OCI-LY7 (cell line): ENCODE measurements around the gene ASH1L. TPM values are rescaled to one million over a fixed set of nuclear protein-coding genes. Genes with fewer than 3 reads are reported as not detected.

Experiments used
- BruUV-seq: library from RNA; stranded (reverse); fragments of 400-500 nt; replicated peaks from 2 replicates; lab custom pipeline; 2021; lab: Mats Ljungman, UMichigan
- CTCF ChIA-PET: fragments of 300-600 bp; sonication (Branson Sonifier 250); formaldehyde crosslinking; loops from one replicate; lab custom pipeline; 2022; ENCODE audit warnings: antibody characterized with exemption; ENCODE audit not compliant: unreplicated experiment; lab: Charles Lee
- POLR2A ChIA-PET: fragments of 300-600 bp; sonication (Branson Sonifier 250); formaldehyde crosslinking; loops from one replicate; lab custom pipeline; 2022; ENCODE audit warnings: antibody characterized with exemption; lab: Charles Lee
- DNase-seq: peaks from one replicate; pipeline ENCODE4 v3.0.0-alpha.2; 2015; ENCODE audit warnings: low spot score
- H2AFZ ChIP-seq: fragments of 200-600 bp; sonication (generic), shearing (Covaris generic); 2 replicates; pipeline ENCODE4 v1.6.1; 2014; ENCODE audit warnings: mild to moderate bottlenecking, antibody characterized with exemption, low read length, moderate library complexity
- H3K27ac ChIP-seq: fragments of 200-600 bp; sonication (generic); 2 replicates; pipeline ENCODE4 v1.5.1; 2014; ENCODE audit warnings: mixed run types, low read depth, mild to moderate bottlenecking, moderate library complexity, low read length, inconsistent platforms; ENCODE audit not compliant: poor library complexity, severe bottlenecking
- H3K36me3 ChIP-seq: fragments of 200-600 bp; sonication (generic); 2 replicates; pipeline ENCODE4 v1.6.1; 2014; ENCODE audit warnings: mild to moderate bottlenecking, antibody characterized with exemption, low read length, moderate library complexity, mixed read lengths; ENCODE audit not compliant: insufficient read depth
- H3K4me1 ChIP-seq: fragments of 200-600 bp; sonication (generic); 2 replicates; pipeline ENCODE4 v1.5.1; 2014; ENCODE audit warnings: mild to moderate bottlenecking, low read length; ENCODE audit not compliant: insufficient read depth, poor library complexity, severe bottlenecking
- H3K4me2 ChIP-seq: fragments of 200-600 bp; sonication (generic); 2 replicates; pipeline ENCODE4 v1.6.1; 2014; ENCODE audit warnings: mild to moderate bottlenecking, low read length
- H3K4me3 ChIP-seq: fragments of 200-600 bp; sonication (generic); 2 replicates; pipeline ENCODE4 v1.5.1; 2014; ENCODE audit warnings: mild to moderate bottlenecking, low read depth, low read length; ENCODE audit not compliant: poor library complexity, severe bottlenecking
- H3K79me2 ChIP-seq: fragments of 200-600 bp; sonication (generic); 2 replicates; pipeline ENCODE4 v1.6.1; 2016; ENCODE audit warnings: low read depth, mild to moderate bottlenecking, low read length, moderate library complexity, mixed read lengths; ENCODE audit not compliant: insufficient read depth
- H3K9me2 ChIP-seq: fragments of 200-600 bp; sonication (generic); 2 replicates; pipeline ENCODE4 v1.6.1; 2016; ENCODE audit warnings: mild to moderate bottlenecking, low read length, mixed read lengths; ENCODE audit not compliant: insufficient read depth
- H3K9me3 ChIP-seq: fragments of 200-600 bp; sonication (generic); 2 replicates; pipeline ENCODE4 v1.6.1; 2014; ENCODE audit warnings: mild to moderate bottlenecking, mixed run types, low read length, mixed read lengths
- H4K20me1 ChIP-seq: fragments of 200-600 bp; sonication (generic); 2 replicates; pipeline ENCODE4 v1.6.1; 2014; ENCODE audit warnings: mild to moderate bottlenecking, antibody characterized with exemption, low read length, moderate library complexity, mixed read lengths; ENCODE audit not compliant: insufficient read depth
- EZH2phosphoT487 ChIP-seq: fragments of 200-600 bp; sonication (generic); IDR thresholded peaks from 2 replicates; pipeline ENCODE4 v1.6.1; 2018; ENCODE audit warnings: low read depth, borderline replicate concordance, mild to moderate bottlenecking, mixed run types, antibody characterized with exemption, low read length, moderate library complexity, mixed read lengths
- intact Hi-C: fragments of 100-400 bp; cut with micrococcal nuclease; formaldehyde crosslinking; loops from one replicate; pipeline ENCODE4 v1.10.0; 2022; ENCODE audit not compliant: unreplicated experiment
- total RNA-seq, 2 experiments: library from RNA; depleted of rRNA in 1 of 2; stranded (reverse); fragments of >200 nt in 1 of 2; shearing (Covaris generic) in 1 of 2; gene quantifications; 2 replicates each; pipeline ENCODE4 v1.2.3, GENCODE V29; 2014 to 2022
- TF ChIP-seq, protein P1 (sequence below): fragments of 200-600 bp; sonication (generic); conservative IDR thresholded peaks from 2 replicates; pipeline ENCODE4 v1.5.1; 2014; ENCODE audit warnings: mild to moderate bottlenecking, antibody characterized with exemption, low read length, moderate library complexity, mixed read lengths

Gene ASH1L
- total RNA-seq, 2 experiments from 2014 or later: 33.2 to 49.6 TPM

DNA sequence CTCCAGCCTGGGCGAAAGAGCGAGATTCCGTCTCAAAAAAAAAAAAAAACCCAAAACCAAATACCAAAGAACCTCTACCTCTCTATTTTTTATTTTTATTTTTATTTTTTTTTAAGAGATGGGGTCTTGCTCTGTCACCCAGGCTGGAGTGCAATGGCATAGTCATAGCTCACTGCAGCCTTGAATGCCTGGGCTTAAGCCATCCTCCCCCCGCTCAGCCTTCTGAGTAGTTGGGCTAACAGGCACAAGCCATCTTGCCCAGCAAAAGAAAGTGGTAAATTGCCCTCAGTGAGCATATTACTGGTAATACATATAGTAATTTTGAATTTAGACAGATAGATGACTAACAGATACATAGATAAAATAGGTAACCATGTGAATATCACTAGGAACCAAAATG, 77.4 kb downstream of the ASH1L start:
- no peak overlapping the region for H2AFZ ChIP-seq
- CTCF ChIA-PET: no interaction called here
- DNase-seq: no peak
- H3K79me2 ChIP-seq: peaks cover 62% of the 10 kb centered on the region
- POLR2A ChIA-PET: interaction anchor here (0.7 kb wide), 1 partner anchor 40 kb away, joined by 7 read pairs; no protein-coding TSS in a partner anchor
- H3K9me2 ChIP-seq: no peaks in the 10 kb centered on the region
- no TSS peak for BruUV-seq
- H3K27ac ChIP-seq: no peak overlapping the region
- no peaks in the 10 kb centered on the region for H3K9me3 ChIP-seq
- no peak overlapping the region for H3K4me3 ChIP-seq
- H4K20me1 ChIP-seq: 0 out of 2 replicates have a peak, but pooled peaks cover 6% of the 10 kb centered on the region
- intact Hi-C loops: no loop called here
- H3K36me3 ChIP-seq: peaks cover 34% of the 10 kb centered on the region
- TF ChIP-seq, protein P1, sequence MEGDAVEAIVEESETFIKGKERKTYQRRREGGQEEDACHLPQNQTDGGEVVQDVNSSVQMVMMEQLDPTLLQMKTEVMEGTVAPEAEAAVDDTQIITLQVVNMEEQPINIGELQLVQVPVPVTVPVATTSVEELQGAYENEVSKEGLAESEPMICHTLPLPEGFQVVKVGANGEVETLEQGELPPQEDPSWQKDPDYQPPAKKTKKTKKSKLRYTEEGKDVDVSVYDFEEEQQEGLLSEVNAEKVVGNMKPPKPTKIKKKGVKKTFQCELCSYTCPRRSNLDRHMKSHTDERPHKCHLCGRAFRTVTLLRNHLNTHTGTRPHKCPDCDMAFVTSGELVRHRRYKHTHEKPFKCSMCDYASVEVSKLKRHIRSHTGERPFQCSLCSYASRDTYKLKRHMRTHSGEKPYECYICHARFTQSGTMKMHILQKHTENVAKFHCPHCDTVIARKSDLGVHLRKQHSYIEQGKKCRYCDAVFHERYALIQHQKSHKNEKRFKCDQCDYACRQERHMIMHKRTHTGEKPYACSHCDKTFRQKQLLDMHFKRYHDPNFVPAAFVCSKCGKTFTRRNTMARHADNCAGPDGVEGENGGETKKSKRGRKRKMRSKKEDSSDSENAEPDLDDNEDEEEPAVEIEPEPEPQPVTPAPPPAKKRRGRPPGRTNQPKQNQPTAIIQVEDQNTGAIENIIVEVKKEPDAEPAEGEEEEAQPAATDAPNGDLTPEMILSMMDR: no peak
- TF ChIP-seq EZH2phosphoT487: no peak
- peaks cover 12% of the 10 kb centered on the region for H3K4me1 ChIP-seq
- no peak overlapping the region for H3K4me2 ChIP-seq

DNA sequence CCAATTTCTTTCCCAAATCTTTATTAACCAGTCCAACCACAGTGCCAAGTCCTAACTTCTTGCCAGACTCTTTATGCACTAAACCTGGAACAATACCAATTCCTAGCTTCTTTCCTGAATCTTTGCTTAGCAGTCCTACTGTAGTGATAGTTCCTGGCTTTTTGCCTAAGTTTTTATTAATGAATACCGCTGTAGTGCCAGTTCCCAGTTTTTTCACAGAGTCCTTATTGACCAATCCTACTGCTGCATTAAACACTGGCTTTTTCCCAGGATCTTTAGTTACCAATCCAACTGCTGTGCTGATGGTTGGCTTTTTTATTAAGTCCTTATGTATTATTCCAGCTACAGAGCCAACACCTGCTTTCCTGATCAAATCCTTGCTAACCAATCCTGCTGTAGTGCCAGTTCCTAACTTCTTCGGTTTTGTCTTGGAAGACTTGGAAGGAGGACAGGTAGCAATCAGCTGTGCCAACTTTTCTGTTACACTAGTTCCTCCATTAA, 80.8 kb downstream of the ASH1L start:
- CTCF ChIA-PET: no interaction called here

DNA sequence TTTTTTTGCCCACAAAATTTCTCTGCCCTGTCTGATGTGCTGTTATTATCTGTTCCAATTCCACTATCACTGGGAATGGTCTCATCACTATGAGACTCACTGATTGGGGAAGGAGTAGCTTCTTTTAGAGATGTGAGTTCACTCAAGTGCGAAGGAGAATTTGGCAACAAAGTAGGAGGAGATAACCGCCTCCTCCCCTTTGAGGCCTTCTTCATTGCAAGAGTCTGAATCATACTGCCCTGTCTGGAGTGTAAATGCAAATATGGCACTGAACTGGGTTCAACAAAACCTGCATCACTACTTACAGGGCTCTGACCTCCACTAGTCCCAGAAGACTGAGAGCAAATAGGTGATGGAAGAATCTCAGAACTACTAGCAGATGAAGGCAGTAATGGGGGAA, 83.4 kb downstream of the ASH1L start:
- intact Hi-C loops: no loop called here
- Histone ChIP-seq H3K36me3 (peaks cover 71% of the 10 kb centered on the region), H3K4me2 (no peak overlapping the region), H3K9me3 (no peaks in the 10 kb centered on the region), H3K79me2 (peaks cover 23% of the 10 kb centered on the region), H3K9me2 (no peaks in the 10 kb centered on the region), H3K27ac (no peak overlapping the region), H2AFZ (no peak overlapping the region), H3K4me1 (no peaks in the 10 kb centered on the region), H4K20me1 (no peaks in the 10 kb centered on the region), H3K4me3 (no peak overlapping the region)
- TF ChIP-seq, protein P1: no peak
- TF ChIP-seq EZH2phosphoT487: no peak
- POLR2A ChIA-PET: no interaction called here
- CTCF ChIA-PET: no interaction called here
- BruUV-seq: no TSS peak
- DNase-seq: no peak

More for the DNA sequence above, 80.8 kb downstream of the ASH1L start:
- H3K9me3 ChIP-seq: no peaks in the 10 kb centered on the region
- no peak overlapping the region for H2AFZ ChIP-seq
- BruUV-seq: no TSS peak
- H4K20me1 ChIP-seq: 0 out of 2 replicates have a peak, but pooled peaks cover 6% of the 10 kb centered on the region
- intact Hi-C loops: no loop called here
- no peak overlapping the region for H3K27ac ChIP-seq
- H3K4me3 ChIP-seq: no peak overlapping the region
- H3K79me2 ChIP-seq: peaks cover 47% of the 10 kb centered on the region
- TF ChIP-seq EZH2phosphoT487: no peak
- TF ChIP-seq, protein P1: no peak
- H3K4me2 ChIP-seq: no peak overlapping the region
- peaks cover 12% of the 10 kb centered on the region for H3K4me1 ChIP-seq
- no peaks in the 10 kb centered on the region for H3K9me2 ChIP-seq
- POLR2A ChIA-PET: no interaction called here
- no peak for DNase-seq
- peaks cover 56% of the 10 kb centered on the region for H3K36me3 ChIP-seq
